Activated naive CD4-positive, alpha-beta T cell (primary cell): ENCODE measurements around the gene TPSB2.
"Not testable (repeated sequence)": the region's sequence is repeated elsewhere in the genome, so short reads cannot be mapped to it uniquely, and the experiment has no call there.

Experiments
- DNase-seq, 4 experiments: peaks; one replicate each; lab custom pipeline; 2025; lab: John Stamatoyannopoulos, UW

TPSB2 gene

DNA sequence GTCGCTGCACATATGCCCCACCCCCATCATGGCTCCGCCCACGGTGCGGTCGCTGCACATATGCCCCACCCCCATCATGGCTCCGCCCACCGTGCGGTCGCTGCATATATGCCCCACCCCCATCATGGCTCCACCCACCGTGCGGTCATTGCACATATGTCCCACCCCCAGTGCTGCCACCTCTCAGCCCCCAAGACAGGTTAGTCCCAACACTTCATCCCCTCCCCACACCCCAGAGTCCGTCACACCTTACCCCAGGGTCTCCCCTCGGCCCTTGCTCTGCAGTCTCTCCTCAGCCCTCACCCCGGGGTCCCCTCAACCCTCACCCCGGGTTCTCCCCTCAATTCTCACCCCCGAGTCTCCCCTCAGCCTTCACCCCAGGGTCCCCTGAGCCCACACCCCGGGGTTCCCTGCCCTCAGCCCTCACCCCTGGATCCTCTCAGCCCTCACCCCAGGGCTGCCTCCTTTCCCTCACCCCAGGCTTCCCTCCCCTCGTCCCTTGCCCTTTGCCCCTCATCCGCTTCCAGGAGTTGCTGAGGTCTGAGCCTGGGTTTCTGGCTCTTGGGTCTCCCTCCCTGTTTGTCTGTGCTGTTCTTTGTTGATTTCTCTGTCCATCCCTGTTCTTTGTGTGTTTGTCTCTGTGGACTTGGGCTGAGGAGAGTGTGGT, 30.5 kb downstream of the TPSB2 start:
- no peak for DNase-seq

GRCh38 chr16:1198671-1199346, 31.2 kb downstream of the TPSB2 start:
- DNase-seq, result not testable (repeated sequence)

DNA sequence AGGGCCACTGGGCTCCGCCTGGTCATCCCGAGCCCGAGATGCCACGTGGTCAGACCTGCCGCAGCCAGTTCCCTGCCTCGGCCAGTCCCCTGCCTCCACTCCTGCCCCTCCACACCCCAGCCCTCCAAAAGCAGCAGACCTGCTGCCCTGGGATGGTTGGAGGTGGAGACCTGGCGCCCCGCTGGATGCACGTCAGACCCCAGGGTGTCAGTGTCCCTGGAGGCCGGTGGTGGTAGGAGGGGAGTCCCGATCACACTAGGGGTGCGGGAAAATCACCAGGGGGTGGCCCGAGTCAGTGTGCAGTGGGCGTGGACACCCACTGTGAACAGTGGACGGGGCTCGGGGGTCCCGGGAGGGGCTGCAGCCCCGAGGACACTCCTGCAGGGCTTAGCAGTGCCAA, 31.8 kb downstream of the TPSB2 start:
- no peak for DNase-seq

DNA sequence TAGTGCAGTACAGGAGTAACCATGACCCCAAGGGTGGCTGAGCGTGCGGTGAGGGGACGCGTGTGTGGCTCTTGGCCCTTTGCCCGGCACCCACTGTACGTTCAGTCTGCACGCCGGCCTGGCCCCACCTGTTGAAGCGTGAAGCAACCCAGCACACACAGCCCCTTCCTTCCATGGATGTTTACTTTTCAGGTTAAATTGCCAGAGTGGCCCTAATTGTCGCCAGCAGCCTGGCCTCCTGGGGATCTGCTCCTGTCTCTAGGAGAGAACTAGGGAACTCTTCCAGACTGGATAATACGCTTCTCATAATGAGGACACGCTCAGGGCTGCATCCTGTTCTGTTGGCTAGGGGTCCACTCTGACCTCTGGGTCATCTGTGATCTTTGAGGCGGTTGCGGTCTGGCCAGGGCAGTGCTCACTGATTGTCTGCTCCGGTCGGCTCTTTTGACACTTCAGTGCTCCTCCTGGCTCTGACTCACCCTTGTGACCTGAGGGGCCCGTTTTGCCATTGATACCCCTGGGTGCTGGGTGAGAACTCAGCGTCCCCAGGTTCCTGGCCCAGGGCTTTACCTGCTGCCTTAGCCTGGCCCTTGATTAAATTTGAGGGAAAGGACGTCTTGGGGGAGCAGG, 32.6 kb downstream of the TPSB2 start:
- DNase-seq, result no peak

- DNase-seq, result no peak
Observed at GRCh38 chr16:1196494-1196893, 33.5 kb downstream of the TPSB2 start.

DNA sequence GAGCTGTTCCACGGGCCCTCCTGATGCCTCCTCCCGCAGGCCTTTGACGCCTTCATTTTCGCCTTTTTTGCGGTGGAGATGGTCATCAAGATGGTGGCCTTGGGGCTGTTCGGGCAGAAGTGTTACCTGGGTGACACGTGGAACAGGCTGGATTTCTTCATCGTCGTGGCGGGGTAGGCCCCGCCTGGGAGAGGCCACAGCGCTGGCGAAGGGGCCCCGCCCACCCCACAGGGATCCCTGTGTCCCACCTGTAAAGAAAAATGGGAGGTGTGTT, 34.7 kb downstream of the TPSB2 start:
- no peak for DNase-seq

DNA sequence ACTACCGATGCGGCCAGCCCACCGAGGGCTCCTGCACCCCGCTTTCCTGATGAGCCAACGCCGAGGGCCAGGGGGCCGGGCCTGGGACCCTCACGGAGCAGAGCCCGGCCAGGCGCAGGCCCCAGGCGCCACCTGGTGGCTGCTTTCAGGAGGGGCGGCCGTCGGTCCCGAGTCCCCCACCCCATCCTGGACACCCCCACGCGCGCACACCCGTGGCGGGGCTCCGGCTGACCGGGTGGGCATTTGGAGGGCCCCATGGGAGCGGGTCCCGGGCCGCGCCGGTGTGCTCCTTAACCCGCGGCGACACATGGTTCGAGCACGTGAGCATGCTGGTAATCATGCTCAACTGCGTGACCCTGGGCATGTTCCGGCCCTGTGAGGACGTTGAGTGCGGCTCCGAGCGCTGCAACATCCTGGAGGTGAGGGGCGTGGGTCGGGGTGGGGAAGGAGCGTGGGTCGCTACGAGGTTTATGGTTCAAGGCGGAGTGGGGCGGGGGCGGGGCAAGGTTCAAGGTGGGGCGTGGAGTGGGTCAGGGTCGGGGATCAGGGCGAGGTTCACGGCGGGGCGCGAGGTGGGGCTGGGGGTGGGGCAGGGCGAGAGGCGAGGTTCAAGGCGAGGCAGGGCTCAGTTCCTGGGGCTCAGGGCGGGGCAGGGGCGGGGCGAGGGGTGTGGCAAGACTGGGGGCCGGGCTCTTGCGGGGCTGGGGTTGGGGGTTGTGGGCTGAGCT, 35.2 kb downstream of the TPSB2 start:
- DNase-seq, result peak in 2 of 4 experiments; percentile 22 to 23

- no peak for DNase-seq
Observed at GRCh38 chr16:1193825-1194581, 36.0 kb downstream of the TPSB2 start.

GRCh38 chr16:1193143-1193824, 36.7 kb downstream of the TPSB2 start:
- no peak for DNase-seq

DNA sequence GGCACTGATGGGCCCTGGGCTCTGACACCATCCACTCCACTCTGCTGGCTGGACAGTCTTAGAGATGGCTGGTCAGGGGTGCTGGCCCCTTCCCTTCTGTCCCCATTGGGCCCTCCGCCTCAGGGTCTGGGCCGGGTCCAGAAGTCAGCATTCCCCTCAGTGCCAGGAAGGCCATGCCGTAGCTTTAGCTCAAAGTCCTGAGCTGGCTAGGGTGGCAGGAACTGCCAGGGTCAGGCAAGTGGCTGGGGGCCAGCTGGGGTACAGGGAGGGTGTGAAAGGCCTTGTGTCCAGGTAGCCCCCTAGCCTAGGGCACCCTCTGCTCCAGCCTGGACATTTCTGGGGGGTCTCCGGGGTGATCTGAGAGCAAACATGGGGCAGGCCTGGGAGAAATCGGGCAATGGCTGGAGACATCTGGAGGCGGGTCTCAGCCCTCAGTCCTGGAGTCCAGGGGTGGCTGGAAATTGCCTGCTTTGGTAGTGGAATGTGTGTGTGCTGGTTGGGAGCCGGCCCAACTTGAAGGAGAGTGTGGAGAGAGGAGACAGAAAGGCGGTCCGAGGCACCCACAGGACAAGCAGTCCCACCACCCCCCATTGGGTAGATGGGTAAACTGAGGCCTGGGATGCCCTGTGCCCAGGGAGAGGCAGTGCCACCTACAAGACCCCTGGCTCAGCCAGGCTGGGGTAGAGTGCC, 37.5 kb downstream of the TPSB2 start:
- no peak for DNase-seq

- DNase-seq, result not testable (repeated sequence)
Observed at GRCh38 chr16:1190789-1191188, 39.2 kb downstream of the TPSB2 start.

DNA sequence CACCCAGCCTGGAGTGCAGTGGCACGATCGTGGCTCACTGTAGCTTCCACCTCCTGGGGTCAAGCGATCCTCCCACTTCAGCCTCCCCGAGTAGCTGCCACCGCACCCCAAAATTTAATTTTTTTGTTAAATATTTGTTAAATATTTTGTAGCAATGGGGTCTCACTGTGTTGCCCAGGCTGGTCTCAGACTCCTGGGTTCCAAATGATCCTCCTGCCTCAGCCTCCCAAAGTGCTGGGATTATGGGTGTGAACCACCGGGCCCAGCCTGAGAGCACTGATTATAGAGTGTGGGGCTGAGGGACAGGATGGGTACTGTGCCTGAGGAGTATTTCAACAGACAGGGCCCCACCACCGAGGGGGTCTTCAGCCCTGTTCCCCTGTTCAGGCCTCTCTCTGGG, 40.5 kb downstream of the TPSB2 start:
- no peak for DNase-seq

DNA sequence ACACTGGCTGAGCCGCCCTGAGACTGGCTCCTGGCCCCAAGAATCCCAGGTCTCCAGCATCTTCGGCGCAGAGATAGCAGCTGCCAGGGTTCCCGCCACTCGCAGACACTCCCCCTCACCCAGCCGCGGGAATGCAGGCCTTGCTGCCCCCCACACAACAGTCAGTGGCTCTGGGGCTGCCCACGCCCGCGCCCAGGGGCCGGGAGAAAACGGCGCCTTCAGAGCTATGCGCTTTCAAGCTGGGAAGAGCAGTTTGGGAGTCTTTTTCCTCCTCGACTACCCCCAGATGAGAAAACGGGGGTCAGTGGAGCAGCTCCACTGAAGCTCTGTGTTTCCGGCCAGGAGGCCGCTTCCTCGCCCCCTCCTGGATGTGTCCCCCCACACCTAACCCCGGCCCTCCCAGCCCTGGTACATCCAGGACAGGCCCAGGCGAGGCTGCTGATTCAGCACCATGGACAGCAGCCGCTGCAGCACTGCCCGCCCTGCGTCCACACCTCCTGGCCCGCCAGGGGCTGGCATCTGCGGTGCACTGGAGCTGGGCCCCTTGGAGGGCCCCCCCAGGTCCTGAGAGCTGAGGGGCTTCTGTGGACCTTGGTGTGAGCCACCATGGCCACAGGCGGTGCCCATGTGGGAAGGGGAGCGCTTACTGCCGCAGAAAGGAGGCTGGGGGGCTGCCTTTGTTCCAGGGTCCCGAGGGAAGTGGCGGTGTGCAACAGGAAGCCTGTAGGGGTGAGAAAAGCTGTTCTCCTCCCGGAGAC, 41.4 kb downstream of the TPSB2 start:
- peak in 3 of 4 experiments; percentile 11 to 45 (median 33) for DNase-seq

GRCh38 chr16:1185460-1186207, 44.4 kb downstream of the TPSB2 start:
- peak in 1 of 4 experiments; percentile 7 for DNase-seq

GRCh38 chr16:1184980-1185379, 45.0 kb downstream of the TPSB2 start:
- no peak for DNase-seq

- DNase-seq, result no peak
Observed at GRCh38 chr16:1184156-1184868, 45.7 kb downstream of the TPSB2 start.

DNA sequence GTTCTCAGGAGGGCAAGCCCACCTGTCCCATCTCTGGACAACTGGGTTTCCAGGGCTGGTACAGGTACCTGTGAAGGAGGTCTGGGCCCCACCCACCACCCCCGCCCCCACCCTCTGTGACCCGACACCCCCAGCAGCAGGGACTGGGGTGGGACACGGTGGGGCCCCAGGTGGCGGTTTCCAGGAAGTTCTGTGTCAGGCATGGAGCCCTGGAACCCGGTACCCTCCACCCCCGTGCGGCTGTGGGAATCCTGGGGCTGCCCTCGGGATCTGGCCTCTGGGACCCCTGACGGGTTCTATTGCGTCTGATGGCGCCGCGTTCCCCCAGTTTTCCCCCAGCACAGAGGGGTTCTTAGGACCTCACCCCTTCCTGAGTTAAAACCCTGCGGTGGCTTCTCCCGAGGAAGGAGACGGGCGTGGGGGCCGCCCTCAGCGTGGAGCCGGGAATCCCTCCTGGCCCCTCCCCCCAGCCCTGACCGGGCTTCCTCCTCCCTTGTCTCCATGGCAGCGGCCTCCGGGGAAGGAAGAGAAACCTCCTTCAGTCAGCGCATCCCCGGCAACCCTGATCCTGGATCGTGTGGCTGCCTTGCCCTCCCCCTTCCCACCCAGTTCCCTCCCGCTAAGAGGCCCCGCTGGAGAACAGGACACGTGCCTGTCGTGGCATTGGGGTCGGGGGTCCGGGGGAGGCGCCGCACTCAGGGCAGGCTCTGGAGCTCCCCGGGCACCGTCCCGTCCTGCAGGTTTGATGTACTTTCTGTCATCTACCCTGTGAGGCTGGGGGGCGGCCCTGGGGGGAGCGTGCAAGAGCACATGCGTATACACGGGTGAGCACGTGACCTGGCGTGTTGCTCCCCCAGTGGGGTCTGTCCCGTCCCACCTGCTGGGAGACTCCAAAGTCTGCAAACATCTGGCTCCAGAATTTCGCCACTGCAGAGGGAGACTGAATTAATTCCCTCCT, 46.8 kb downstream of the TPSB2 start:
- no peak for DNase-seq

GRCh38 chr16:1182316-1182671, 47.7 kb downstream of the TPSB2 start:
- no peak for DNase-seq
